Fibroblast of mammary gland (primary cell): Measurements from ENCODE around the gene SDHA.

Source experiments
- DNase-seq: peaks from one replicate; pipeline ENCODE4 v3.0.0-alpha.2; 2010; ENCODE audit warnings: low read depth
- H3K4me3 ChIP-seq: 2 replicates; pipeline ENCODE4 v1.5.1; 2011; ENCODE audit warnings: low read depth, mild to moderate bottlenecking, low read length, moderate library complexity; ENCODE audit not compliant: control insufficient read depth
- CTCF ChIP-seq: conservative IDR thresholded peaks from 2 replicates; pipeline ENCODE4 v1.5.1; 2011; ENCODE audit warnings: low read depth, low read length, inconsistent platforms; ENCODE audit not compliant: control insufficient read depth, insufficient read depth

SDHA gene

DNA sequence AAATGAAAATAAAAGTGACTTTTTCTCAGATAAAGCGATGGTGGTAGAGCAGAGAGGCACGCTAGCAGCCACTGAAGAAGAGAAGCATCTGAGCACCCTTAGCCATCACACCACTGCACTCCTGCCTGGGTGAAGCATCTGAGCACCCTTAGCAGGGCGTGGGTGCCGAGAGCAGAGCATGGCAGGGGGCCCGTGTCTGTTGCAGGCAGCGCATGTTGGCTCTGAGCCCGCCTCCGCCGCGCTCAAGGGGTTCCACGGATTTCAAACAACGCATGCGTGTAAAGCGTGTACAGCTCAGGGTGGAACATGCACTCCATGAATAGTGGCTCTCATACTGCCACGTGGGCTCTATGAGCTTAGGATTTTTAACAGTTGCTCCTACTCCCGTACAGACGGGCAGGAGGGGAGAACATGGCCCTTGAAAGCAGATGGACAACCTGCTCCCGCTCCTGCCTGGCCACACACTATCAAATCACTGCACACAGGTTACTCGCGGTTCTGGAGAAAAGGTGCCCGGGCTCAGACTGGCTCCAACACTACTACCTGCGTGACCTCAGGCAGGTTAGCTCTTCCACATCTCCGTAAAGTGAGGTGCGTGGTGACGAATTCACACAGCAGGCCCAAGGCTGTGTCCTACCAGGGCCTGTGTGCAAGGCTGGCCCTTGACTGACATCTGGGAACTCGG is 14.7 kb upstream of the SDHA start:
- H3K4me3 ChIP-seq = no peak overlapping the region
- no peak for TF ChIP-seq CTCF
- DNase-seq = no peak

- no peak for DNase-seq
- H3K4me3 ChIP-seq = no peak overlapping the region
- TF ChIP-seq CTCF = no peak
Measured at GRCh38 chr5:204001-204400, 14.1 kb upstream of the SDHA start.

- no peak for TF ChIP-seq CTCF
- DNase-seq = no peak
- H3K4me3 ChIP-seq = no peak overlapping the region
Measured at GRCh38 chr5:204462-204861, 13.7 kb upstream of the SDHA start.

DNA sequence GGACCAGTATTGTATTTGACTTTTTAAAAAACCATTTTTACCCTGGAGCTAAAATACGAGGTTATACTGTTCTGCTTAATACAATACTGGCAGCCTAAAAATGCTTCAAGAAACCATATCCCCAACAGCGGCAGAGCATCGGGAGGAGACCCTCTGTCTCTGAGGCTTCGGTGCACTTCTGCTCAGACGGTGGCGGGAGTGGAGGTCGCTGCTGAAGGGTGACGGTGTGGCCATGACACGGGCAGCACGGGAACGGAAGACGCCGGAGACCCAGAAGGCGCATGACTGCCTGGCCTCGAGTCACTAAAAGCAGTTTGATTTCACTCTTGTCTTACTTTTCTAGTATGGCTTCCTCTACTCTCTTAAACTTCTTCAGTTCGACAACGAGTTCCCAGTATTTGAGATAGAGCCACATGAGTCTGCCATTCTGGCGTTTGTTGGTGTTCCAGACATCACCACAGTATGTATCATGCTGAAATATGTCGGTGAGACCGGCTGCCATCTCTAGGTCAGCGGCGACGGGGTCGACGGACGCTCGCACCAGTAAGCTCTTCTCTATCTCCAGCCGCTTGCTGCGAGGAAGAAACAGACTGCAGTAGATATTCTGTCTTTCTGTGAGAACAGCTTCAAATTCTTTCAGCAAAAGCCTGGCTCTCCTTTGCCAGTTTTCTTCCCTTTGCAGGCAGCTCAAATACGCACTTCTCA is 13.0 kb upstream of the SDHA start:
- DNase-seq = no peak
- TF ChIP-seq CTCF = no peak
- H3K4me3 ChIP-seq = no peak overlapping the region

GRCh38 chr5:206406-206805 is 11.7 kb upstream of the SDHA start:
- DNase-seq = peak; percentile 66
- no peak overlapping the region for H3K4me3 ChIP-seq
- no peak for TF ChIP-seq CTCF

GRCh38 chr5:206927-207536 is 11.1 kb upstream of the SDHA start:
- no peak for TF ChIP-seq CTCF
- no peak for DNase-seq
- H3K4me3 ChIP-seq = no peak overlapping the region

DNA sequence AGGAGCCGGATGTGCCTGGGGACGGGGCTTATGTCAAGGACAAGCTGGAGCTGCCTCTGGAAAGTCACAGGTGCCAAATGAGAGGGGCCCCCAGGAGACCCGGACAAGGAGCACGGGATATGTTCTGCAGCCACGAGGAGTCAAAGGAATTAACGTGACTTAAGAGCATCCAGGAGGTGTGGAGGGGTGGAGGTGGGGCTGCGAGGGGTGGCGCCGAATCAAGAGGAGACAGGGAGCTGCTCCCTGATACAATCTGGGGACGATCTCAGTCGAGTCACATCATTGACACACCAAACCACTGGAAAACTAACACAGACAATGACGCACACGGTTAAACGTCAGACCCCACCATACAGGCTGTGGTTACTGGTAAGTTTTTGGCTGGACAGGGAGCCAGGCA is 10.5 kb upstream of the SDHA start:
- no peak for TF ChIP-seq CTCF
- no peak overlapping the region for H3K4me3 ChIP-seq
- DNase-seq = peak; percentile 45
